K562 (cell line): ENCODE results near the gene OTOG. TPM values are rescaled to one million over a fixed set of nuclear protein-coding genes. Genes with fewer than 3 reads are reported as not detected.
A peak's percentile ranks its signal among the peaks of the same experiment; 100 is the strongest.

Experiments used
- HIVEP1 ChIP-seq: fragments of 250-450 bp; sonication (Bioruptor Pico); IDR thresholded peaks from 2 replicates; pipeline ENCODE4 v1.4.0; 2020; ENCODE audit warnings: mild to moderate bottlenecking
- ID3 ChIP-seq, 2 experiments: fragments of 250-450 bp in 1 of 2; fragments of 450-650 bp in 1 of 2; sonication (Bioruptor Pico) in 1 of 2; IDR thresholded peaks; 2 replicates each; pipeline versions ENCODE4 v1.6.1 to v1.8.0; 2016 to 2021; ENCODE audit warnings: mild to moderate bottlenecking in 2 of 2, moderate library complexity in 2 of 2, missing compliant biosample characterization in 1 of 2, missing genetic modification characterization in 1 of 2
- L3MBTL2 ChIP-seq: fragments of 450-650 bp; IDR thresholded peaks from 2 replicates; pipeline ENCODE4 v1.6.1; 2016; ENCODE audit warnings: mild to moderate bottlenecking, moderate library complexity
- POU5F1 ChIP-seq: fragments of 150-350 bp; IDR thresholded peaks from 2 replicates; pipeline ENCODE4 v1.6.1; 2014; ENCODE audit warnings: borderline replicate concordance, low read length, low read depth, mild to moderate bottlenecking; ENCODE audit not compliant: partially characterized antibody
- SRSF7 ChIP-seq: fragments of 200-400 bp; formaldehyde crosslinking; optimal IDR thresholded peaks from 2 replicates; pipeline ENCODE3; 2017; ENCODE audit warnings: mild to moderate bottlenecking, low read depth, low read length
- polyA plus RNA-seq, 8 experiments: library from polyadenylated mRNA; depleted of rRNA in 4 of 8; stranded (reverse) in 5 of 8; unstranded in 3 of 8; fragments of >200 nt; fragmentation: Nextera tagmentation in 2 of 8; fragmentation: Illumina TruSeq in 1 of 8; extraction: Ambion mirVana in 2 of 8; extraction: Trizol in 1 of 8; gene quantifications; 2 replicates each; pipeline versions ENCODE4 v1.2.1 to v1.2.3, GENCODE V29; 2011 to 2014; ENCODE audit warnings: inconsistent platforms in 1 of 8, missing spikeins in 1 of 8
- total RNA-seq, 7 experiments: library from RNA; depleted of rRNA in 6 of 7; stranded (reverse); fragments of >200 nt in 6 of 7; fragmentation: Illumina TruSeq in 2 of 7; extraction: Trizol in 2 of 7; gene quantifications; 2 replicates each; pipeline versions ENCODE4 v1.2.1 to v1.2.3, GENCODE V29; 2011 to 2021; ENCODE audit warnings: low replicate concordance in 1 of 7
- TF ChIP-seq, protein P1 (sequence below), 2 experiments: IDR thresholded peaks; 2 replicates each; pipeline ENCODE4 v1.6.1; 2012; ENCODE audit warnings: improper control_type of control experiment in 2 of 2, low read depth in 2 of 2, low read length in 2 of 2, borderline replicate concordance in 1 of 2
- TF ChIP-seq, protein P2 (sequence below): fragments of 250-450 bp; sonication (Bioruptor Pico); IDR thresholded peaks from 2 replicates; pipeline ENCODE4 v1.5.0; 2020; ENCODE audit warnings: mild to moderate bottlenecking
- TF ChIP-seq, protein P3 (sequence below): fragments of 450-650 bp; formaldehyde crosslinking; IDR thresholded peaks from 2 replicates; pipeline ENCODE4 v1.4.0; 2020; ENCODE audit warnings: mild to moderate bottlenecking, mixed read lengths

OTOG gene
- total and polyA plus RNA-seq, 9 of the 15 experiments (the other 6 are each of a cell fraction or from before 2014, with no cell fraction given), result not detected

GRCh38 chr11:17528181-17528691 is 18.8 kb upstream of the OTOG start (continued):
- TF ChIP-seq, protein P1, sequence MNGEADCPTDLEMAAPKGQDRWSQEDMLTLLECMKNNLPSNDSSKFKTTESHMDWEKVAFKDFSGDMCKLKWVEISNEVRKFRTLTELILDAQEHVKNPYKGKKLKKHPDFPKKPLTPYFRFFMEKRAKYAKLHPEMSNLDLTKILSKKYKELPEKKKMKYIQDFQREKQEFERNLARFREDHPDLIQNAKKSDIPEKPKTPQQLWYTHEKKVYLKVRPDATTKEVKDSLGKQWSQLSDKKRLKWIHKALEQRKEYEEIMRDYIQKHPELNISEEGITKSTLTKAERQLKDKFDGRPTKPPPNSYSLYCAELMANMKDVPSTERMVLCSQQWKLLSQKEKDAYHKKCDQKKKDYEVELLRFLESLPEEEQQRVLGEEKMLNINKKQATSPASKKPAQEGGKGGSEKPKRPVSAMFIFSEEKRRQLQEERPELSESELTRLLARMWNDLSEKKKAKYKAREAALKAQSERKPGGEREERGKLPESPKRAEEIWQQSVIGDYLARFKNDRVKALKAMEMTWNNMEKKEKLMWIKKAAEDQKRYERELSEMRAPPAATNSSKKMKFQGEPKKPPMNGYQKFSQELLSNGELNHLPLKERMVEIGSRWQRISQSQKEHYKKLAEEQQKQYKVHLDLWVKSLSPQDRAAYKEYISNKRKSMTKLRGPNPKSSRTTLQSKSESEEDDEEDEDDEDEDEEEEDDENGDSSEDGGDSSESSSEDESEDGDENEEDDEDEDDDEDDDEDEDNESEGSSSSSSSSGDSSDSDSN (IDR thresholded peaks at IDR 0.05; ENCODE audit: borderline replicate concordance in 1 of 2, low read depth in 2 of 2, low read length in 2 of 2), result no peak
- TF ChIP-seq HIVEP1 (CRISPR knock-in tag), result no peak
- TF ChIP-seq, protein P2, sequence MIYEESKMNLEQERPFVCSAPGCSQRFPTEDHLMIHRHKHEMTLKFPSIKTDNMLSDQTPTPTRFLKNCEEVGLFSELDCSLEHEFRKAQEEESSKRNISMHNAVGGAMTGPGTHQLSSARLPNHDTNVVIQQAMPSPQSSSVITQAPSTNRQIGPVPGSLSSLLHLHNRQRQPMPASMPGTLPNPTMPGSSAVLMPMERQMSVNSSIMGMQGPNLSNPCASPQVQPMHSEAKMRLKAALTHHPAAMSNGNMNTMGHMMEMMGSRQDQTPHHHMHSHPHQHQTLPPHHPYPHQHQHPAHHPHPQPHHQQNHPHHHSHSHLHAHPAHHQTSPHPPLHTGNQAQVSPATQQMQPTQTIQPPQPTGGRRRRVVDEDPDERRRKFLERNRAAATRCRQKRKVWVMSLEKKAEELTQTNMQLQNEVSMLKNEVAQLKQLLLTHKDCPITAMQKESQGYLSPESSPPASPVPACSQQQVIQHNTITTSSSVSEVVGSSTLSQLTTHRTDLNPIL, result no peak
- no peak for TF ChIP-seq ID3 (CRISPR knock-in tag; IDR thresholded peaks at IDR 0.05)
- TF ChIP-seq ID3 (tag; IDR thresholded peaks at IDR 0.05), result no peak
- no peak for TF ChIP-seq POU5F1
- TF ChIP-seq SRSF7, result no peak
- TF ChIP-seq, protein P3, sequence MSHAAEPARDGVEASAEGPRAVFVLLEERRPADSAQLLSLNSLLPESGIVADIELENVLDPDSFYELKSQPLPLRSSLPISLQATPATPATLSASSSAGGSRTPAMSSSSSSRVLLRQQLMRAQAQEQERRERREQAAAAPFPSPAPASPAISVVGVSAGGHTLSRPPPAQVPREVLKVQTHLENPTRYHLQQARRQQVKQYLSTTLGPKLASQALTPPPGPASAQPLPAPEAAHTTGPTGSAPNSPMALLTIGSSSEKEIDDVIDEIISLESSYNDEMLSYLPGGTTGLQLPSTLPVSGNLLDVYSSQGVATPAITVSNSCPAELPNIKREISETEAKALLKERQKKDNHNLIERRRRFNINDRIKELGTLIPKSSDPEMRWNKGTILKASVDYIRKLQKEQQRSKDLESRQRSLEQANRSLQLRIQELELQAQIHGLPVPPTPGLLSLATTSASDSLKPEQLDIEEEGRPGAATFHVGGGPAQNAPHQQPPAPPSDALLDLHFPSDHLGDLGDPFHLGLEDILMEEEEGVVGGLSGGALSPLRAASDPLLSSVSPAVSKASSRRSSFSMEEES, result no peak
- TF ChIP-seq L3MBTL2, result peak; percentile 26; the same call in 1 of the 2 replicates
